GM21576 (cell line): ENCODE measurements around the gene DDX31.
"Not testable (repeated sequence)": the region's sequence is repeated elsewhere in the genome, so short reads cannot be mapped to it uniquely, and the experiment has no call there.

Experiments
- ATAC-seq: cut with Tn5 transposase; IDR thresholded peaks from one replicate; pipeline ENCODE4 v1.9.1; 2021; ENCODE audit warnings: mild to moderate bottlenecking, moderate library complexity; ENCODE audit not compliant: unreplicated experiment

The DDX31 gene

GRCh38 chr9:132583584-132584304 lies 86.0 kb downstream of the DDX31 start:
- ATAC-seq = no peak

GRCh38 chr9:132582786-132583583 lies 86.8 kb downstream of the DDX31 start:
- no peak for ATAC-seq

GRCh38 chr9:132582276-132582785 lies 87.5 kb downstream of the DDX31 start, which contains the start of gene BARHL1:
Gene BARHL1, plus strand, starts transcription at chr9:132582606. Its CDS starts 192 bp downstream, at chr9:132582798.
- no peak for ATAC-seq

GRCh38 chr9:132579427-132579798 lies 90.4 kb downstream of the DDX31 start:
- ATAC-seq = no peak

- no peak for ATAC-seq
Measured at GRCh38 chr9:132578367-132578932, 91.3 kb downstream of the DDX31 start.

- no peak for ATAC-seq
Measured at GRCh38 chr9:132577119-132577518, 92.7 kb downstream of the DDX31 start.

- ATAC-seq = no peak
Measured at GRCh38 chr9:132575811-132576210, 94.0 kb downstream of the DDX31 start.

- ATAC-seq = no peak
Measured at GRCh38 chr9:132575005-132575609, 94.7 kb downstream of the DDX31 start.

GRCh38 chr9:132572921-132573320 lies 96.9 kb downstream of the DDX31 start:
- ATAC-seq = no peak

GRCh38 chr9:132571806-132572600 lies 97.8 kb downstream of the DDX31 start:
- ATAC-seq = no peak

- not testable (repeated sequence) for ATAC-seq
Measured at GRCh38 chr9:132568787-132569186, 101.0 kb downstream of the DDX31 start.

GRCh38 chr9:132564526-132564925 lies 105.3 kb downstream of the DDX31 start:
- ATAC-seq = no peak

GRCh38 chr9:132562306-132562573 lies 107.5 kb downstream of the DDX31 start:
- ATAC-seq = no peak

GRCh38 chr9:132560616-132561202 lies 109.1 kb downstream of the DDX31 start:
- ATAC-seq = no peak

- no peak for ATAC-seq
Measured at GRCh38 chr9:132559711-132560110, 110.1 kb downstream of the DDX31 start.

GRCh38 chr9:132557159-132557558 lies 112.6 kb downstream of the DDX31 start:
- ATAC-seq = no peak

- ATAC-seq = no peak
Measured at GRCh38 chr9:132556714-132557113, 113.1 kb downstream of the DDX31 start.

- ATAC-seq = no peak
Measured at GRCh38 chr9:132556235-132556634, 113.5 kb downstream of the DDX31 start.

- ATAC-seq = no peak
Measured at GRCh38 chr9:132555528-132555927, 114.3 kb downstream of the DDX31 start.

GRCh38 chr9:132554755-132555154 lies 115.0 kb downstream of the DDX31 start:
- ATAC-seq = no peak
